SK-N-SH (cell line): ENCODE results near the gene PARVB. TPM values are rescaled to one million over a fixed set of nuclear protein-coding genes. Genes with fewer than 3 reads are reported as not detected.

ENCODE experiments used
- CTCF ChIA-PET: fragments of 300-600, 350-600 bp; formaldehyde crosslinking; extraction: SDS; loops from one replicate; lab custom pipeline; 2021; lab: Yijun Ruan, JAX
- POLR2A ChIA-PET: fragments of 350-600 bp; sonication (Branson Sonifier 250); formaldehyde crosslinking; extraction: SDS; loops from one replicate; lab custom pipeline; 2020; ENCODE audit warnings: antibody characterized with exemption, inconsistent platforms; lab: Yijun Ruan, JAX
- DNase-seq: peaks from one replicate; pipeline ENCODE4 v3.0.0; 2012
- H2AFZ ChIP-seq: fragments of 200-600 bp; sonication (generic); 2 replicates; pipeline ENCODE4 v1.8.1; 2016; ENCODE audit warnings: antibody characterized with exemption, mild to moderate bottlenecking, low read depth
- H3F3A ChIP-seq: fragments of 200-600 bp; sonication (generic); replicated peaks from 2 replicates; pipeline ENCODE3; 2016; ENCODE audit warnings: antibody characterized with exemption, mild to moderate bottlenecking; ENCODE audit not compliant: insufficient read depth
- H3K27ac ChIP-seq, 2 experiments: fragments of 200-500 bp in 1 of 2; fragments of 200-600 bp in 1 of 2; sonication (Bioruptor generic) in 1 of 2; sonication (generic), shearing (Covaris generic) in 1 of 2; 2 replicates each; pipeline versions ENCODE4 v1.5.1 to v1.6.1; 2014 to 2016; ENCODE audit warnings: low read depth in 2 of 2, inconsistent platforms in 1 of 2, low read length in 1 of 2, mild to moderate bottlenecking in 1 of 2, mixed read lengths in 1 of 2
- H3K27me3 ChIP-seq: fragments of 200-600 bp; sonication (generic), shearing (Covaris generic); 2 replicates; pipeline ENCODE4 v1.6.1; 2016; ENCODE audit warnings: mixed run types; ENCODE audit not compliant: insufficient read depth
- H3K36me3 ChIP-seq, 2 experiments: fragments of 200-500 bp in 1 of 2; fragments of 200-600 bp in 1 of 2; sonication (Bioruptor generic) in 1 of 2; sonication (generic) in 1 of 2; replicated peaks in 1 of 2; 2 replicates each; pipeline versions ENCODE3 to v1.5.1; 2014 to 2016; ENCODE audit warnings: low read length in 1 of 2, mild to moderate bottlenecking in 1 of 2; ENCODE audit not compliant: insufficient read depth in 2 of 2, control insufficient read depth in 1 of 2
- H3K4me1 ChIP-seq, 2 experiments: fragments of 200-500 bp in 1 of 2; fragments of 200-600 bp in 1 of 2; sonication (Bioruptor generic) in 1 of 2; sonication (generic), shearing (Covaris generic) in 1 of 2; 2 replicates each; pipeline versions ENCODE4 v1.5.1 to v1.6.1; 2014 to 2016; ENCODE audit warnings: low read depth in 1 of 2, low read length in 1 of 2, mixed run types in 1 of 2; ENCODE audit not compliant: insufficient read depth in 2 of 2, control insufficient read depth in 1 of 2
- H3K4me2 ChIP-seq: fragments of 200-600 bp; sonication (generic), shearing (Covaris generic); 2 replicates; pipeline ENCODE4 v1.6.1; 2017; ENCODE audit warnings: mixed run types
- H3K4me3 ChIP-seq, 2 experiments: fragments of 200-500 bp in 1 of 2; fragments of 200-600 bp in 1 of 2; sonication (Bioruptor generic) in 1 of 2; sonication (generic), shearing (Covaris generic) in 1 of 2; 2 replicates each; pipeline versions ENCODE4 v1.5.1 to v1.8.1; 2014 to 2016; ENCODE audit warnings: low read depth in 2 of 2, inconsistent platforms in 1 of 2, low read length in 1 of 2, mild to moderate bottlenecking in 1 of 2, mixed read lengths in 1 of 2, moderate library complexity in 1 of 2
- H3K79me2 ChIP-seq: fragments of 200-600 bp; sonication (generic); 2 replicates; pipeline ENCODE4 v1.8.1; 2017; ENCODE audit warnings: mild to moderate bottlenecking; ENCODE audit not compliant: insufficient read depth
- H3K9ac ChIP-seq: fragments of 200-600 bp; sonication (generic); 2 replicates; pipeline ENCODE4 v1.6.1; 2017; ENCODE audit warnings: mixed run types
- H3K9me2 ChIP-seq: fragments of 200-600 bp; sonication (generic); 2 replicates; pipeline ENCODE4 v1.6.1; 2017; ENCODE audit warnings: mixed run types
- H3K9me3 ChIP-seq: fragments of 200-600 bp; sonication (generic); 2 replicates; pipeline ENCODE4 v1.6.1; 2017; ENCODE audit warnings: mixed run types, mild to moderate bottlenecking, moderate library complexity
- H4K20me1 ChIP-seq: fragments of 200-600 bp; sonication (generic); 2 replicates; pipeline ENCODE4 v1.6.1; 2017; ENCODE audit warnings: mild to moderate bottlenecking, mixed run types; ENCODE audit not compliant: insufficient read depth
- ELF1 ChIP-seq: IDR thresholded peaks from 2 replicates; pipeline ENCODE4 v1.4.0; 2012
- EP300 ChIP-seq, 2 experiments: IDR thresholded peaks; 2 replicates each; pipeline versions ENCODE4 v1.4.0 to v1.6.1; 2012; ENCODE audit warnings: borderline replicate concordance in 1 of 2, low read depth in 1 of 2, low read length in 1 of 2
- FOXJ3 ChIP-seq: sonication (generic); formaldehyde crosslinking; IDR thresholded peaks from 2 replicates; pipeline ENCODE4 v1.5.1; 2020; ENCODE audit warnings: mild to moderate bottlenecking, missing genetic modification reagents
- FOXM1 ChIP-seq: IDR thresholded peaks from 2 replicates; pipeline ENCODE4 v1.4.0; 2012; ENCODE audit warnings: low read depth, mild to moderate bottlenecking
- GABPA ChIP-seq: IDR thresholded peaks from 2 replicates; pipeline ENCODE4 v1.4.0; 2012; ENCODE audit warnings: low read depth, mild to moderate bottlenecking
- JUND ChIP-seq: IDR thresholded peaks from 2 replicates; pipeline ENCODE4 v1.4.0; 2012
- MEF2A ChIP-seq: IDR thresholded peaks from 2 replicates; pipeline ENCODE4 v1.4.0; 2012; ENCODE audit warnings: low read depth, borderline replicate concordance
- MXI1 ChIP-seq: IDR thresholded peaks from 2 replicates; pipeline ENCODE4 v1.6.1; 2012; ENCODE audit warnings: mild to moderate bottlenecking, low read depth, low read length, improper control_type of control experiment
- NRF1 ChIP-seq: IDR thresholded peaks from 2 replicates; pipeline ENCODE4 v1.6.1; 2012; ENCODE audit warnings: low read depth, mild to moderate bottlenecking, low read length
- RAD21 ChIP-seq: IDR thresholded peaks from 2 replicates; pipeline ENCODE4 v1.6.1; 2012; ENCODE audit warnings: mild to moderate bottlenecking, low read length
- RCOR1 ChIP-seq: fragments of 150-350 bp; IDR thresholded peaks from 2 replicates; pipeline ENCODE4 v1.6.1; 2017; ENCODE audit warnings: antibody characterized with exemption, low read length
- SIN3A ChIP-seq: IDR thresholded peaks from 2 replicates; pipeline ENCODE4 v1.6.1; 2012; ENCODE audit warnings: low read depth, mild to moderate bottlenecking, low read length, moderate library complexity, borderline replicate concordance
- SMC3 ChIP-seq: IDR thresholded peaks from 2 replicates; pipeline ENCODE4 v1.6.1; 2012; ENCODE audit warnings: low read depth, low read length, improper control_type of control experiment
- TAF1 ChIP-seq: IDR thresholded peaks from 2 replicates; pipeline ENCODE4 v1.6.1; 2012; ENCODE audit warnings: low read depth, mild to moderate bottlenecking, low read length, moderate library complexity, borderline replicate concordance
- TCF12 ChIP-seq: IDR thresholded peaks from 2 replicates; pipeline ENCODE4 v1.4.0; 2012
- TEAD4 ChIP-seq: IDR thresholded peaks from 2 replicates; pipeline ENCODE4 v1.4.0; 2012; ENCODE audit warnings: mild to moderate bottlenecking, borderline replicate concordance; ENCODE audit not compliant: insufficient read depth
- WGBS: methylation state at CpG from one replicate; pipeline ENCODE4 v1.1.6; 2017; ENCODE audit warnings: low lambda C conversion rate; 5-methylcytosine and 5-hydroxymethylcytosine counted together
- polyA plus RNA-seq, 3 experiments: library from polyadenylated mRNA; depleted of rRNA; stranded (reverse); fragments of >200 nt; gene quantifications; 2 replicates each; pipeline ENCODE4 v1.2.3, GENCODE V29; 2012
- TF ChIP-seq, protein P1 (sequence below): IDR thresholded peaks from 2 replicates; pipeline ENCODE4; 2012
- TF ChIP-seq, protein P2 (sequence below): IDR thresholded peaks from 2 replicates; pipeline ENCODE4 v1.4.0; 2012; ENCODE audit warnings: low read depth, borderline replicate concordance
- TF ChIP-seq, protein P3 (sequence below): fragments of 200-600 bp; sonication (generic); IDR thresholded peaks from 2 replicates; pipeline ENCODE4 v1.6.1; 2017; ENCODE audit warnings: antibody characterized with exemption, mild to moderate bottlenecking, moderate library complexity
- TF ChIP-seq, protein P4 (sequence below): fragments of 150-350 bp; IDR thresholded peaks from 2 replicates; pipeline ENCODE4 v1.6.1; 2016; ENCODE audit warnings: mild to moderate bottlenecking, low read depth, low read length
- TF ChIP-seq, protein P5 (sequence below): IDR thresholded peaks from 2 replicates; pipeline ENCODE4 v1.4.0; 2012; ENCODE audit warnings: low read depth, borderline replicate concordance

PARVB gene
- polyA plus RNA-seq, 1 of the 3 experiments (the other 2 are of a cell fraction) = 87.8 TPM

DNA sequence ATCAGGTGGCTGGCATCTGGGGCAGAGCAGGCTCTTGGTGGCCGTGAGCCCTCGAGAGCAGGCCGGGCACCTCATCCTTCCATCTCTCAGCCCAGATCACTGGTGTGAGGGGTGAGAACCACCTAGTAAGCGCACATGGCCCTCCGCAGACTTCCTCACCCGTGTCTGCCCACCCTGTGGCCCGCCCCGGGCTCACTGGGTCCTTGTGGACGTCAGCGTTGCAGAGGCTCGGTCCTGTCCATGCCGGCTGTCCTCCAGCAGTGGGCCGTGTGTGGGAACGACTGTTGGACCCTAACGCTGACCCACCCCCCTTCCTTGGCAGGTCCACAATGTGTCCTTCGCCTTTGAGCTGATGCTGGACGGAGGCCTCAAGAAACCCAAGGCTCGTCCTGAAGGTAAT, 139.4 kb downstream of the PARVB start:
- no peaks in the 10 kb centered on the region for H3K27me3 ChIP-seq
- peaks cover 0 to 3% of the 10 kb centered on the region in 2 experiments for H3K36me3 ChIP-seq
- no peak overlapping the region for H3K9ac ChIP-seq
- no peaks in the 10 kb centered on the region for H3K79me2 ChIP-seq
- H3K4me2 ChIP-seq = no peak overlapping the region
- DNase-seq = no peak
- no peaks in the 10 kb centered on the region for H4K20me1 ChIP-seq
- TF ChIP-seq SMC3 (no peak), ELF1 (no peak), TCF12 (no peak), FOXJ3 (no peak), TEAD4 (no peak), NRF1 (no peak), SIN3A (no peak)
- TF ChIP-seq, protein P1, sequence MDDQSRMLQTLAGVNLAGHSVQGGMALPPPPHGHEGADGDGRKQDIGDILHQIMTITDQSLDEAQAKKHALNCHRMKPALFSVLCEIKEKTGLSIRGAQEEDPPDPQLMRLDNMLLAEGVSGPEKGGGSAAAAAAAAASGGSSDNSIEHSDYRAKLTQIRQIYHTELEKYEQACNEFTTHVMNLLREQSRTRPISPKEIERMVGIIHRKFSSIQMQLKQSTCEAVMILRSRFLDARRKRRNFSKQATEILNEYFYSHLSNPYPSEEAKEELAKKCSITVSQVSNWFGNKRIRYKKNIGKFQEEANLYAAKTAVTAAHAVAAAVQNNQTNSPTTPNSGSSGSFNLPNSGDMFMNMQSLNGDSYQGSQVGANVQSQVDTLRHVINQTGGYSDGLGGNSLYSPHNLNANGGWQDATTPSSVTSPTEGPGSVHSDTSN = no peak
- TF ChIP-seq, protein P2, sequence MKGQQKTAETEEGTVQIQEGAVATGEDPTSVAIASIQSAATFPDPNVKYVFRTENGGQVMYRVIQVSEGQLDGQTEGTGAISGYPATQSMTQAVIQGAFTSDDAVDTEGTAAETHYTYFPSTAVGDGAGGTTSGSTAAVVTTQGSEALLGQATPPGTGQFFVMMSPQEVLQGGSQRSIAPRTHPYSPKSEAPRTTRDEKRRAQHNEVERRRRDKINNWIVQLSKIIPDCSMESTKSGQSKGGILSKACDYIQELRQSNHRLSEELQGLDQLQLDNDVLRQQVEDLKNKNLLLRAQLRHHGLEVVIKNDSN = no peak
- TF ChIP-seq, protein P3, sequence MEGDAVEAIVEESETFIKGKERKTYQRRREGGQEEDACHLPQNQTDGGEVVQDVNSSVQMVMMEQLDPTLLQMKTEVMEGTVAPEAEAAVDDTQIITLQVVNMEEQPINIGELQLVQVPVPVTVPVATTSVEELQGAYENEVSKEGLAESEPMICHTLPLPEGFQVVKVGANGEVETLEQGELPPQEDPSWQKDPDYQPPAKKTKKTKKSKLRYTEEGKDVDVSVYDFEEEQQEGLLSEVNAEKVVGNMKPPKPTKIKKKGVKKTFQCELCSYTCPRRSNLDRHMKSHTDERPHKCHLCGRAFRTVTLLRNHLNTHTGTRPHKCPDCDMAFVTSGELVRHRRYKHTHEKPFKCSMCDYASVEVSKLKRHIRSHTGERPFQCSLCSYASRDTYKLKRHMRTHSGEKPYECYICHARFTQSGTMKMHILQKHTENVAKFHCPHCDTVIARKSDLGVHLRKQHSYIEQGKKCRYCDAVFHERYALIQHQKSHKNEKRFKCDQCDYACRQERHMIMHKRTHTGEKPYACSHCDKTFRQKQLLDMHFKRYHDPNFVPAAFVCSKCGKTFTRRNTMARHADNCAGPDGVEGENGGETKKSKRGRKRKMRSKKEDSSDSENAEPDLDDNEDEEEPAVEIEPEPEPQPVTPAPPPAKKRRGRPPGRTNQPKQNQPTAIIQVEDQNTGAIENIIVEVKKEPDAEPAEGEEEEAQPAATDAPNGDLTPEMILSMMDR = no peak
- H3K4me3 ChIP-seq = no peak overlapping the region
- H3K4me1 ChIP-seq = peaks cover 0 to 14% of the 10 kb centered on the region in 2 experiments; a peak in 1 of 4 replicates
- no peaks in the 10 kb centered on the region for H3F3A ChIP-seq
- no peaks in the 10 kb centered on the region for H3K9me2 ChIP-seq
- H3K27ac ChIP-seq = no peak overlapping the region
- 77% methylated on average over 10 of the region's 18 CpGs for WGBS
- H3K9me3 ChIP-seq = no peaks in the 10 kb centered on the region
- ChIA-PET POLR2A (no interaction called here), CTCF (interaction anchor here (0.8 kb wide), 1 partner anchor 82 kb away, joined by 3 read pairs; no protein-coding TSS in a partner anchor)
- H2AFZ ChIP-seq = no peak overlapping the region

DNA sequence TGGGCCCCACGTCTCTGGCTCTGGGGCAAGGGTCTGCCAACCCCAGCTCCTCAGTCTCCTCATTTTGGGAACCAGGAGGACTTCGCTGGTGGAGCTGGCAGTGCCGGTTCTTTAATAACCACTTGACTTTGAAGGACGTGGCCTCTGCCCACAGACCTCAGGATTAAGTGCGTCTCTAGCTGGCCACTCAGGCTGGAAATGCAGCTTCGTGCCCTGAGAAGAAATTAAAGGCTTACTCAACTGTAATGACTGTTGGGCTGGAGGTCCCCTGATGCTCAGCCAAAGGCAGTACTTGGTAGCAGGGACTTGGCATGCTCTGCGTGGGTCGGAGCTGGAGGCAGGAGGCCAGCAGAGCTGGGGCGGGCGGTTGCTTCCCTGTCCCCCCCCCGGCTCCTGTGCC, 139.9 kb downstream of the PARVB start:
- Histone ChIP-seq H3K9ac (no peak overlapping the region), H2AFZ (no peak overlapping the region), H4K20me1 (no peaks in the 10 kb centered on the region), H3K27me3 (no peaks in the 10 kb centered on the region), H3K9me3 (no peaks in the 10 kb centered on the region), H3K36me3 (peaks cover 0 to 3% of the 10 kb centered on the region in 2 experiments), H3K79me2 (no peaks in the 10 kb centered on the region), H3K4me1 (peaks cover 0 to 9% of the 10 kb centered on the region in 2 experiments; a peak in 1 of 4 replicates), H3K4me2 (no peak overlapping the region), H3K9me2 (no peaks in the 10 kb centered on the region), H3K4me3 (no peak overlapping the region), H3F3A (no peaks in the 10 kb centered on the region), H3K27ac (no peak overlapping the region)
- DNase-seq = no peak
- POLR2A ChIA-PET = no interaction called here
- CTCF ChIA-PET = interaction anchor here (0.7 to 0.8 kb wide), 2 partner anchors 9 to 82 kb away, joined by 3 read pairs; no protein-coding TSS in a partner anchor
- WGBS = 91% methylated on average over 10 of the region's 11 CpGs
- TF ChIP-seq RAD21 (no peak), MXI1 (no peak), EP300 (IDR thresholded peaks at IDR 0.05; ENCODE audit: borderline replicate concordance in 1 of 2, low read depth in 1 of 2, low read length in 1 of 2) (no peak), GABPA (no peak), MEF2A (no peak), FOXM1 (no peak), JUND (no peak), RCOR1 (no peak), TAF1 (no peak)
- TF ChIP-seq, protein P4, sequence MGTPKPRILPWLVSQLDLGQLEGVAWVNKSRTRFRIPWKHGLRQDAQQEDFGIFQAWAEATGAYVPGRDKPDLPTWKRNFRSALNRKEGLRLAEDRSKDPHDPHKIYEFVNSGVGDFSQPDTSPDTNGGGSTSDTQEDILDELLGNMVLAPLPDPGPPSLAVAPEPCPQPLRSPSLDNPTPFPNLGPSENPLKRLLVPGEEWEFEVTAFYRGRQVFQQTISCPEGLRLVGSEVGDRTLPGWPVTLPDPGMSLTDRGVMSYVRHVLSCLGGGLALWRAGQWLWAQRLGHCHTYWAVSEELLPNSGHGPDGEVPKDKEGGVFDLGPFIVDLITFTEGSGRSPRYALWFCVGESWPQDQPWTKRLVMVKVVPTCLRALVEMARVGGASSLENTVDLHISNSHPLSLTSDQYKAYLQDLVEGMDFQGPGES = no peak
- TF ChIP-seq, protein P3 = no peak
- TF ChIP-seq, protein P5, sequence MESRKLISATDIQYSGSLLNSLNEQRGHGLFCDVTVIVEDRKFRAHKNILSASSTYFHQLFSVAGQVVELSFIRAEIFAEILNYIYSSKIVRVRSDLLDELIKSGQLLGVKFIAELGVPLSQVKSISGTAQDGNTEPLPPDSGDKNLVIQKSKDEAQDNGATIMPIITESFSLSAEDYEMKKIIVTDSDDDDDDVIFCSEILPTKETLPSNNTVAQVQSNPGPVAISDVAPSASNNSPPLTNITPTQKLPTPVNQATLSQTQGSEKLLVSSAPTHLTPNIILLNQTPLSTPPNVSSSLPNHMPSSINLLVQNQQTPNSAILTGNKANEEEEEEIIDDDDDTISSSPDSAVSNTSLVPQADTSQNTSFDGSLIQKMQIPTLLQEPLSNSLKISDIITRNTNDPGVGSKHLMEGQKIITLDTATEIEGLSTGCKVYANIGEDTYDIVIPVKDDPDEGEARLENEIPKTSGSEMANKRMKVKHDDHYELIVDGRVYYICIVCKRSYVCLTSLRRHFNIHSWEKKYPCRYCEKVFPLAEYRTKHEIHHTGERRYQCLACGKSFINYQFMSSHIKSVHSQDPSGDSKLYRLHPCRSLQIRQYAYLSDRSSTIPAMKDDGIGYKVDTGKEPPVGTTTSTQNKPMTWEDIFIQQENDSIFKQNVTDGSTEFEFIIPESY = no peak
